Type B pancreatic cell (in vitro differentiated cells): ENCODE data around the gene NBAS. TPM values are rescaled to one million over a fixed set of nuclear protein-coding genes. Genes with fewer than 3 reads are reported as not detected.

ENCODE experiments used
- DNase-seq: peaks from one replicate; pipeline ENCODE4 v3.0.0; 2021; ENCODE audit warnings: mixed read lengths; ENCODE audit not compliant: unreplicated experiment; ENCODE audit errors: extremely low spot score
- H3K27ac Mint-ChIP-seq: 2 replicates; pipeline ENCODE4 v1.8.0; 2021; ENCODE audit warnings: mild to moderate bottlenecking, mixed read lengths
- H3K27me3 Mint-ChIP-seq: 2 replicates; pipeline ENCODE4 v1.8.0; 2021; ENCODE audit warnings: mixed read lengths
- H3K36me3 Mint-ChIP-seq: 2 replicates; pipeline ENCODE4 v1.8.0; 2021; ENCODE audit warnings: mixed read lengths
- H3K4me1 Mint-ChIP-seq: one replicate; pipeline ENCODE4 v1.8.0; 2021; ENCODE audit warnings: mixed read lengths; ENCODE audit not compliant: unreplicated experiment
- H3K4me3 Mint-ChIP-seq: 2 replicates; pipeline ENCODE4 v1.8.0; 2021; ENCODE audit warnings: mild to moderate bottlenecking, mixed read lengths
- H3K9me3 Mint-ChIP-seq: 2 replicates; pipeline ENCODE4 v1.8.0; 2021; ENCODE audit warnings: mixed read lengths
- total RNA-seq: library from RNA; stranded (reverse); gene quantifications from 2 replicates; pipeline ENCODE4 v1.2.1, GENCODE V29; 2021; ENCODE audit warnings: low replicate concordance
- TF ChIP-seq, protein P1 (sequence below): fragments of 200-600 bp; sonication (generic); conservative IDR thresholded peaks from 2 replicates; pipeline ENCODE4 v1.5.0; 2021; ENCODE audit warnings: antibody characterized with exemption, mild to moderate bottlenecking

Gene NBAS
- total RNA-seq, 1 donor from 2014 or later, result 53.5 TPM

- Mint-ChIP-seq H3K36me3 (peaks cover 15% of the 10 kb centered on the region), H3K4me1 (no peaks in the 10 kb centered on the region), H3K4me3 (no peak overlapping the region), H3K9me3 (no peaks in the 10 kb centered on the region), H3K27ac (no peak overlapping the region), H3K27me3 (no peaks in the 10 kb centered on the region)
- no peak for DNase-seq
- TF ChIP-seq, protein P1, sequence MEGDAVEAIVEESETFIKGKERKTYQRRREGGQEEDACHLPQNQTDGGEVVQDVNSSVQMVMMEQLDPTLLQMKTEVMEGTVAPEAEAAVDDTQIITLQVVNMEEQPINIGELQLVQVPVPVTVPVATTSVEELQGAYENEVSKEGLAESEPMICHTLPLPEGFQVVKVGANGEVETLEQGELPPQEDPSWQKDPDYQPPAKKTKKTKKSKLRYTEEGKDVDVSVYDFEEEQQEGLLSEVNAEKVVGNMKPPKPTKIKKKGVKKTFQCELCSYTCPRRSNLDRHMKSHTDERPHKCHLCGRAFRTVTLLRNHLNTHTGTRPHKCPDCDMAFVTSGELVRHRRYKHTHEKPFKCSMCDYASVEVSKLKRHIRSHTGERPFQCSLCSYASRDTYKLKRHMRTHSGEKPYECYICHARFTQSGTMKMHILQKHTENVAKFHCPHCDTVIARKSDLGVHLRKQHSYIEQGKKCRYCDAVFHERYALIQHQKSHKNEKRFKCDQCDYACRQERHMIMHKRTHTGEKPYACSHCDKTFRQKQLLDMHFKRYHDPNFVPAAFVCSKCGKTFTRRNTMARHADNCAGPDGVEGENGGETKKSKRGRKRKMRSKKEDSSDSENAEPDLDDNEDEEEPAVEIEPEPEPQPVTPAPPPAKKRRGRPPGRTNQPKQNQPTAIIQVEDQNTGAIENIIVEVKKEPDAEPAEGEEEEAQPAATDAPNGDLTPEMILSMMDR, result no peak
Measured at GRCh38 chr2:15230599-15231192, 330.4 kb downstream of the NBAS start.

- Mint-ChIP-seq H3K27ac (no peak overlapping the region), H3K36me3 (peaks cover 19% of the 10 kb centered on the region), H3K4me3 (no peak overlapping the region), H3K9me3 (no peaks in the 10 kb centered on the region), H3K27me3 (no peaks in the 10 kb centered on the region), H3K4me1 (peaks cover 2% of the 10 kb centered on the region)
- no peak for DNase-seq
- TF ChIP-seq, protein P1, result no peak
Measured at GRCh38 chr2:15226661-15227060, 334.5 kb downstream of the NBAS start.

- Mint-ChIP-seq H3K4me3 (no peak overlapping the region), H3K36me3 (peaks cover 19% of the 10 kb centered on the region), H3K27me3 (no peaks in the 10 kb centered on the region), H3K4me1 (peaks cover 7% of the 10 kb centered on the region), H3K9me3 (no peaks in the 10 kb centered on the region), H3K27ac (no peak overlapping the region)
- no peak for DNase-seq
- TF ChIP-seq, protein P1, result no peak
Measured at GRCh38 chr2:15225131-15225530, 336.0 kb downstream of the NBAS start.

GRCh38 chr2:15224641-15225040, 336.5 kb downstream of the NBAS start:
- no peak for DNase-seq
- Mint-ChIP-seq H3K27me3 (no peaks in the 10 kb centered on the region), H3K4me1 (peaks cover 7% of the 10 kb centered on the region), H3K36me3 (peaks cover 19% of the 10 kb centered on the region), H3K4me3 (no peak overlapping the region), H3K9me3 (no peaks in the 10 kb centered on the region), H3K27ac (no peak overlapping the region)
- TF ChIP-seq, protein P1, result no peak

DNA sequence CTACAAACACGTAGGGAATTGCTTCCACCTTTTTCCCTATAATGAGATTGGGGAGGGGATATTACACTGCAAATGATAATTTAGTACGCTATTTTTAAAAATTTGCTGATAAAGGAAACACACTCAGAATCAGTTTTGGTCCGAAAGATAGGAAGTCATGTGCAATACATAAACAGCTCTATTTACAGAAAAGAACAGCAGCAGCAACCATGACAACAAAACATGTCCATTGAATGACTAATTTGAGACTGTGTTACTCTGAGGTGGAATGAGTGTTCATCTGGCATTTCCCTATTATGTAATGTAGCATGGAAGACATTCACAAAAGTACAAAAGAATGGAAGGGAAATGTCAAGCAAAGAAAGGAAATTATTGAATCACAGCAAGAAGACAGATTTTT, 337.2 kb downstream of the NBAS start:
- peaks cover 19% of the 10 kb centered on the region for H3K36me3 Mint-ChIP-seq
- no peaks in the 10 kb centered on the region for H3K9me3 Mint-ChIP-seq
- H3K27me3 Mint-ChIP-seq, result no peaks in the 10 kb centered on the region
- no peak overlapping the region for H3K27ac Mint-ChIP-seq
- TF ChIP-seq, protein P1, result no peak
- H3K4me3 Mint-ChIP-seq, result no peak overlapping the region
- peaks cover 7% of the 10 kb centered on the region for H3K4me1 Mint-ChIP-seq
- DNase-seq, result no peak

DNA sequence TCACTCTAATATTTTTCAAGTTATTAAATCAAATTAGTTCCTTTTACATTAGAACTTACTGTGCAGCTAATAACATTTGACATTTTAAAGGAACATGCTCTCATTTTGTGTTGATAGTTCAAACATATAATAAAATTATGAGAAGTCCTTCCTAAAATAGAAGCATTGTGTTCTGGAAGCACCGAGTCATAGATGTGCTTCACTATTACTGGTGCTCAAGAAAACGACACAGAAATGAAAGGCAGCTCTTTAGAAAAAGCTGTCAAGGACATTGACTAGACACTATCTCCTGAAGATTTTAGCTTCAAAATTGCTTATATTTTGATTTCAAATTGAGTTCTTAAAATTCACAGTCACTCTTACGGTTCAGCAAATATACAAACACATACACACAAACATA, 338.3 kb downstream of the NBAS start:
- H3K27me3 Mint-ChIP-seq, result no peaks in the 10 kb centered on the region
- H3K4me1 Mint-ChIP-seq, result peaks cover 7% of the 10 kb centered on the region
- no peaks in the 10 kb centered on the region for H3K9me3 Mint-ChIP-seq
- no peak overlapping the region for H3K27ac Mint-ChIP-seq
- no peak overlapping the region for H3K4me3 Mint-ChIP-seq
- TF ChIP-seq, protein P1, result no peak
- H3K36me3 Mint-ChIP-seq, result peaks cover 14% of the 10 kb centered on the region
- no peak for DNase-seq
